WTC11 (cell line): Measurements from ENCODE around the gene GPNMB. TPM values are rescaled to one million over a fixed set of nuclear protein-coding genes. Genes with fewer than 3 reads are reported as not detected.
A peak's percentile ranks its signal among the peaks of the same experiment; 100 is the strongest.

Experiments
- ATAC-seq: fragments of 200-7000 bp; cut with Tn5 transposase; 2 replicates; pipeline ENCODE4 v1.10.0; 2021; ENCODE audit warnings: mild to moderate bottlenecking, moderate library complexity
- CTCF ChIA-PET: fragments of 300-600 bp; sonication (Branson Sonifier 250); formaldehyde crosslinking; loops from one replicate; lab custom pipeline; 2021; ENCODE audit warnings: antibody characterized with exemption; lab: Charles Lee
- POLR2A ChIA-PET: fragments of 350-600 bp; sonication (Branson Sonifier 250); formaldehyde crosslinking; loops from one replicate; lab custom pipeline; 2021; ENCODE audit warnings: antibody characterized with exemption; lab: Charles Lee
- DNase-seq: peaks from one replicate; pipeline ENCODE4 v3.0.0; 2021; ENCODE audit warnings: low spot score
- H3K27ac Mint-ChIP-seq: 2 replicates; pipeline ENCODE4 v1.8.0; 2021; ENCODE audit warnings: mixed read lengths
- H3K27me3 Mint-ChIP-seq: 2 replicates; pipeline ENCODE4 v1.8.0; 2021; ENCODE audit warnings: low read depth, mild to moderate bottlenecking, moderate library complexity, mixed read lengths
- H3K36me3 Mint-ChIP-seq: 2 replicates; pipeline ENCODE4 v1.8.0; 2021; ENCODE audit warnings: mixed read lengths
- H3K4me1 Mint-ChIP-seq: 2 replicates; pipeline ENCODE4 v1.8.0; 2022; ENCODE audit warnings: mixed read lengths
- H3K4me3 Mint-ChIP-seq: 2 replicates; pipeline ENCODE4 v1.8.0; 2021; ENCODE audit warnings: mild to moderate bottlenecking, moderate library complexity, mixed read lengths
- H3K9me3 Mint-ChIP-seq: 2 replicates; pipeline ENCODE4 v1.8.0; 2021; ENCODE audit warnings: mixed read lengths
- ATF2 ChIP-seq: sonication (generic); formaldehyde crosslinking; IDR thresholded peaks from 2 replicates; pipeline ENCODE4 v1.8.1; 2022; ENCODE audit warnings: low read depth, missing genetic modification reagents, borderline replicate concordance
- EMX1 ChIP-seq: fragments of 250-450 bp; sonication (Bioruptor Pico); IDR thresholded peaks from 2 replicates; pipeline ENCODE4 v1.8.0; 2021; ENCODE audit warnings: mild to moderate bottlenecking
- ERG ChIP-seq: fragments of 250-450 bp; sonication (Bioruptor Pico); IDR thresholded peaks from 2 replicates; pipeline ENCODE4 v1.8.0; 2021; ENCODE audit warnings: mild to moderate bottlenecking
- GABPB1 ChIP-seq: sonication (generic); formaldehyde crosslinking; IDR thresholded peaks from 2 replicates; pipeline ENCODE4 v1.8.1; 2023; ENCODE audit warnings: mild to moderate bottlenecking, missing genetic modification reagents
- GRHL2 ChIP-seq: fragments of 250-450 bp; sonication (Bioruptor Pico); IDR thresholded peaks from 2 replicates; pipeline ENCODE4 v1.8.0; 2022; ENCODE audit warnings: mild to moderate bottlenecking, moderate library complexity; ENCODE audit not compliant: insufficient replicate concordance, severe bottlenecking
- IRF1 ChIP-seq: sonication (generic); formaldehyde crosslinking; IDR thresholded peaks from 2 replicates; pipeline ENCODE4 v1.8.0; 2023; ENCODE audit warnings: missing genetic modification reagents
- IRF2 ChIP-seq: sonication (generic); formaldehyde crosslinking; IDR thresholded peaks from 2 replicates; pipeline ENCODE4 v1.8.0; 2022; ENCODE audit warnings: low read depth, missing genetic modification reagents, borderline replicate concordance
- JUN ChIP-seq: sonication (generic); formaldehyde crosslinking; IDR thresholded peaks from 2 replicates; pipeline ENCODE4 v1.8.0; 2023; ENCODE audit warnings: mild to moderate bottlenecking, missing genetic modification reagents
- NFATC4 ChIP-seq: fragments of 250-450 bp; sonication (Bioruptor Pico); IDR thresholded peaks from 2 replicates; pipeline ENCODE4 v1.9.0; 2021; ENCODE audit warnings: mild to moderate bottlenecking
- NR1H2 ChIP-seq: sonication (generic); formaldehyde crosslinking; IDR thresholded peaks from 2 replicates; pipeline ENCODE4 v1.9.0; 2021; ENCODE audit warnings: mild to moderate bottlenecking, moderate library complexity, missing genetic modification reagents
- SMAD3 ChIP-seq: sonication (generic); formaldehyde crosslinking; IDR thresholded peaks from 2 replicates; pipeline ENCODE4 v1.8.0; 2022; ENCODE audit warnings: missing genetic modification reagents, mild to moderate bottlenecking, borderline replicate concordance
- STAT6 ChIP-seq: sonication (generic); formaldehyde crosslinking; conservative IDR thresholded peaks from 2 replicates; pipeline ENCODE4 v1.8.1; 2023; ENCODE audit warnings: mild to moderate bottlenecking, low read depth, missing genetic modification reagents, moderate library complexity
- ZNF121 ChIP-seq: sonication (generic); formaldehyde crosslinking; IDR thresholded peaks from 2 replicates; pipeline ENCODE4 v1.8.0; 2023; ENCODE audit warnings: missing genetic modification reagents
- ZNF219 ChIP-seq: sonication (generic); formaldehyde crosslinking; IDR thresholded peaks from 2 replicates; pipeline ENCODE4 v1.8.0; 2023; ENCODE audit warnings: missing genetic modification reagents, mild to moderate bottlenecking, borderline replicate concordance
- ZNF232 ChIP-seq: sonication (generic); formaldehyde crosslinking; IDR thresholded peaks from 2 replicates; pipeline ENCODE4 v1.8.0; 2022; ENCODE audit warnings: mild to moderate bottlenecking, missing genetic modification reagents
- ZNF281 ChIP-seq: sonication (generic); formaldehyde crosslinking; IDR thresholded peaks from 2 replicates; pipeline ENCODE4 v1.8.0; 2023; ENCODE audit warnings: mild to moderate bottlenecking, missing genetic modification reagents
- ZNF396 ChIP-seq: fragments of 250-450 bp; sonication (Bioruptor Pico); IDR thresholded peaks from 2 replicates; pipeline ENCODE4 v1.8.0; 2021; ENCODE audit warnings: mild to moderate bottlenecking, moderate library complexity, borderline replicate concordance
- ZSCAN18 ChIP-seq: fragments of 250-450 bp; sonication (Bioruptor Pico); IDR thresholded peaks from 2 replicates; pipeline ENCODE4 v2.1.2; 2022; ENCODE audit warnings: mild to moderate bottlenecking, moderate library complexity
- total RNA-seq: library from RNA; stranded (reverse); gene quantifications from 3 replicates; pipeline ENCODE4 v1.2.3, GENCODE V29; 2021

The GPNMB gene
- total RNA-seq, 1 experiment from 2014 or later, result 1.1 TPM

- CTCF ChIA-PET, result no interaction called here
- POLR2A ChIA-PET, result no interaction called here
- DNase-seq, result no peak
- no peak overlapping the region for H3K4me3 Mint-ChIP-seq
- H3K9me3 Mint-ChIP-seq, result no peaks in the 10 kb centered on the region
- TF ChIP-seq ZSCAN18 (CRISPR knock-in tag), result no peak
- TF ChIP-seq ZNF219 (CRISPR knock-in tag), result no peak
- no peak for TF ChIP-seq EMX1 (CRISPR knock-in tag)
- TF ChIP-seq ATF2, result no peak
- TF ChIP-seq NFATC4 (CRISPR knock-in tag), result no peak
- TF ChIP-seq GRHL2, result no peak
- TF ChIP-seq, all 79 proteins: peak for 0
- Mint-ChIP-seq H3K27ac (no peak overlapping the region), H3K4me1 (peaks cover 8% of the 10 kb centered on the region; the same call in 1 of the 2 replicates), H3K27me3 (peaks cover 4% of the 10 kb centered on the region; the same call in 1 of the 2 replicates), H3K36me3 (no peaks in the 10 kb centered on the region)
- no peak for ATAC-seq
Observed at GRCh38 chr7:23210506-23210905, 36.1 kb upstream of the GPNMB start.

- Mint-ChIP-seq H3K27ac (no peak overlapping the region), H3K4me1 (peaks cover 5% of the 10 kb centered on the region; the same call in 1 of the 2 replicates), H3K4me3 (no peak overlapping the region), H3K27me3 (peaks cover 4% of the 10 kb centered on the region; the same call in 1 of the 2 replicates), H3K9me3 (no peaks in the 10 kb centered on the region), H3K36me3 (no peaks in the 10 kb centered on the region)
- TF ChIP-seq GABPB1 (CRISPR knock-in tag) (no peak), ZNF219 (CRISPR knock-in tag) (no peak), JUN (CRISPR knock-in tag) (no peak), NFATC4 (CRISPR knock-in tag) (no peak), ZNF396 (CRISPR knock-in tag) (no peak), STAT6 (CRISPR knock-in tag) (no peak), ZNF232 (CRISPR knock-in tag) (no peak), SMAD3 (no peak), ZNF121 (no peak), ZNF281 (CRISPR knock-in tag) (no peak)
- ChIA-PET CTCF (no interaction called here), POLR2A (no interaction called here)
- DNase-seq, result peak; percentile 32
- ATAC-seq, result peak; percentile 95
Observed at GRCh38 chr7:23211589-23211988, 35.0 kb upstream of the GPNMB start.

- CTCF ChIA-PET, result no interaction called here
- peaks cover 4% of the 10 kb centered on the region; the same call in 1 of the 2 replicates for H3K27me3 Mint-ChIP-seq
- ATAC-seq (no peak), DNase-seq (no peak)
- POLR2A ChIA-PET, result no interaction called here
- H3K9me3 Mint-ChIP-seq, result no peaks in the 10 kb centered on the region
- no peak overlapping the region for H3K4me3 Mint-ChIP-seq
- no peaks in the 10 kb centered on the region for H3K36me3 Mint-ChIP-seq
- peaks cover 5% of the 10 kb centered on the region; the same call in 1 of the 2 replicates for H3K4me1 Mint-ChIP-seq
- H3K27ac Mint-ChIP-seq, result no peak overlapping the region
- TF ChIP-seq IRF1 (CRISPR knock-in tag), result no peak
- TF ChIP-seq NR1H2 (CRISPR knock-in tag), result no peak
- TF ChIP-seq IRF2, result no peak
- TF ChIP-seq ATF2, result no peak
- no peak for TF ChIP-seq ERG
- no peak for TF ChIP-seq ZNF121
Observed at GRCh38 chr7:23212395-23212794, 34.2 kb upstream of the GPNMB start.
